ENCODE results near the gene CEBPG. TPM values are rescaled to one million over a fixed set of nuclear protein-coding genes. Genes with fewer than 3 reads are reported as not detected.

The CEBPG gene
- total RNA-seq, 1 donor from 2014 or later: 59.3 TPM

DNA sequence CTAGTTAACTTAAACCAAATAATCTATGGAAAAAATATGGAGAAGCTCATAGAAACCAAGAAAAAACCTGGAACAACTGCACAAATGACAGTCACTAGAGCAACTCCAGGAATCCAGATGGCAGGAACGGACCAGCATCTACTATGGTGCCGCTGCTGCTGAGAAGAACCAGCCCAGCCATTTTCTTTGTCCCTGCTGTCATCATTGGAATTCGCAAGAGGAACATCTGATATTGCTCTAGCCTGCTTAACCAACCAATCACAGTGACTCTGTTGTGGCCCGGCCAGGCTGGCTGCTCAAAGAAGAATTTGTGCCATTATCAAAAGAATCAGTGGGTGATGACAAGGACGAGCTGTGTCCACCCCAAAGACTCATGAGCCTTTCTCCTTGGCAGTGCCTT is 38.1 kb upstream of the CEBPG start:
- no peaks in the 10 kb centered on the region for H3K4me1 Mint-ChIP-seq
- Histone ChIP-seq H3K4me2 (no peak overlapping the region), H3K4me1 (no peaks in the 10 kb centered on the region), H3K9me3 (ENCODE audit: low read depth) (no peaks in the 10 kb centered on the region), H3F3A (ENCODE audit: low read depth) (no peaks in the 10 kb centered on the region), H3K36me3 (no peaks in the 10 kb centered on the region), H3K9ac (no peak overlapping the region), H2AFZ (replicated peaks) (no peak overlapping the region), H3K27me3 (peaks cover 9% of the 10 kb centered on the region), H3K27ac (no peak overlapping the region), H3K79me2 (ENCODE audit: low read depth) (no peaks in the 10 kb centered on the region), H3K4me3 (no peak overlapping the region), H4K20me1 (ENCODE audit: low read depth) (no peaks in the 10 kb centered on the region)
- H3K9me3 Mint-ChIP-seq: no peaks in the 10 kb centered on the region
- H3K4me3 Mint-ChIP-seq: no peak overlapping the region
- no peak for DNase-seq (ENCODE audit: low spot score)
- H3K27ac Mint-ChIP-seq: no peak overlapping the region
- H3K27me3 Mint-ChIP-seq (ENCODE audit: insufficient read depth, low read depth): peaks cover 2% of the 10 kb centered on the region
- H3K36me3 Mint-ChIP-seq: no peaks in the 10 kb centered on the region
- TF ChIP-seq EZH2 (IDR thresholded peaks at IDR 0.05): no peak
- TF ChIP-seq, protein P1, sequence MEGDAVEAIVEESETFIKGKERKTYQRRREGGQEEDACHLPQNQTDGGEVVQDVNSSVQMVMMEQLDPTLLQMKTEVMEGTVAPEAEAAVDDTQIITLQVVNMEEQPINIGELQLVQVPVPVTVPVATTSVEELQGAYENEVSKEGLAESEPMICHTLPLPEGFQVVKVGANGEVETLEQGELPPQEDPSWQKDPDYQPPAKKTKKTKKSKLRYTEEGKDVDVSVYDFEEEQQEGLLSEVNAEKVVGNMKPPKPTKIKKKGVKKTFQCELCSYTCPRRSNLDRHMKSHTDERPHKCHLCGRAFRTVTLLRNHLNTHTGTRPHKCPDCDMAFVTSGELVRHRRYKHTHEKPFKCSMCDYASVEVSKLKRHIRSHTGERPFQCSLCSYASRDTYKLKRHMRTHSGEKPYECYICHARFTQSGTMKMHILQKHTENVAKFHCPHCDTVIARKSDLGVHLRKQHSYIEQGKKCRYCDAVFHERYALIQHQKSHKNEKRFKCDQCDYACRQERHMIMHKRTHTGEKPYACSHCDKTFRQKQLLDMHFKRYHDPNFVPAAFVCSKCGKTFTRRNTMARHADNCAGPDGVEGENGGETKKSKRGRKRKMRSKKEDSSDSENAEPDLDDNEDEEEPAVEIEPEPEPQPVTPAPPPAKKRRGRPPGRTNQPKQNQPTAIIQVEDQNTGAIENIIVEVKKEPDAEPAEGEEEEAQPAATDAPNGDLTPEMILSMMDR (IDR thresholded peaks at IDR 0.05): no peak
- TF ChIP-seq EZH2phosphoT487 (IDR thresholded peaks at IDR 0.05): no peak

- Histone ChIP-seq H3K27ac (no peak overlapping the region), H3K27me3 (peaks cover 22% of the 10 kb centered on the region), H3K4me3 (no peak overlapping the region), H3K9ac (no peak overlapping the region), H3K79me2 (ENCODE audit: low read depth) (no peaks in the 10 kb centered on the region), H3F3A (ENCODE audit: low read depth) (no peaks in the 10 kb centered on the region), H3K9me3 (ENCODE audit: low read depth) (no peaks in the 10 kb centered on the region), H3K4me1 (peaks cover 7% of the 10 kb centered on the region), H4K20me1 (ENCODE audit: low read depth) (no peaks in the 10 kb centered on the region), H2AFZ (replicated peaks) (no peak overlapping the region), H3K4me2 (no peak overlapping the region), H3K36me3 (no peaks in the 10 kb centered on the region)
- no peak for DNase-seq (ENCODE audit: low spot score)
- H3K27ac Mint-ChIP-seq: no peak overlapping the region
- H3K27me3 Mint-ChIP-seq (ENCODE audit: insufficient read depth, low read depth): peaks cover 10% of the 10 kb centered on the region
- no peaks in the 10 kb centered on the region for H3K36me3 Mint-ChIP-seq
- H3K4me3 Mint-ChIP-seq: no peak overlapping the region
- H3K4me1 Mint-ChIP-seq: peaks cover 5% of the 10 kb centered on the region
- TF ChIP-seq EZH2phosphoT487 (IDR thresholded peaks at IDR 0.05) (no peak), EZH2 (IDR thresholded peaks at IDR 0.05) (no peak)
- TF ChIP-seq, protein P1 (IDR thresholded peaks at IDR 0.05): no peak
- no peaks in the 10 kb centered on the region for H3K9me3 Mint-ChIP-seq
Measured at GRCh38 chr19:33339016-33339984, 34.2 kb upstream of the CEBPG start.

GRCh38 chr19:33340991-33341390 is 32.5 kb upstream of the CEBPG start:
- peaks cover 10% of the 10 kb centered on the region for H3K4me1 ChIP-seq
- H3K36me3 ChIP-seq: no peaks in the 10 kb centered on the region
- peaks cover 30% of the 10 kb centered on the region for H3K27me3 ChIP-seq
- no peaks in the 10 kb centered on the region for H3K79me2 ChIP-seq (ENCODE audit: low read depth)
- no peaks in the 10 kb centered on the region for H3K9me3 ChIP-seq (ENCODE audit: low read depth)
- Mint-ChIP-seq H3K27me3 (ENCODE audit: insufficient read depth, low read depth) (peaks cover 16% of the 10 kb centered on the region), H3K36me3 (no peaks in the 10 kb centered on the region), H3K9me3 (no peaks in the 10 kb centered on the region), H3K4me1 (peaks cover 11% of the 10 kb centered on the region), H3K4me3 (no peak overlapping the region), H3K27ac (no peak overlapping the region)
- no peak overlapping the region for H2AFZ ChIP-seq (replicated peaks)
- no peaks in the 10 kb centered on the region for H4K20me1 ChIP-seq (ENCODE audit: low read depth)
- no peak overlapping the region for H3K4me2 ChIP-seq
- no peak overlapping the region for H3K27ac ChIP-seq
- no peak for DNase-seq (ENCODE audit: low spot score)
- H3K4me3 ChIP-seq: no peak overlapping the region
- TF ChIP-seq EZH2 (IDR thresholded peaks at IDR 0.05): no peak
- TF ChIP-seq, protein P1 (IDR thresholded peaks at IDR 0.05): no peak
- TF ChIP-seq EZH2phosphoT487 (IDR thresholded peaks at IDR 0.05): no peak
- peaks cover 4% of the 10 kb centered on the region for H3F3A ChIP-seq (ENCODE audit: low read depth)
- no peak overlapping the region for H3K9ac ChIP-seq
